Measurements from ENCODE around the gene VAV1.

The VAV1 gene

GRCh38 chr19:6817179-6817578, 44.7 kb downstream of the VAV1 start:
- Histone ChIP-seq H3K9ac (ENCODE audit: low read depth, low read length) (no peak overlapping the region), H3K36me3 (ENCODE audit: insufficient read depth, low read length) (peaks cover 33% of the 10 kb centered on the region), H4K20me1 (ENCODE audit: insufficient read depth, low read length) (peaks cover 13% of the 10 kb centered on the region; the same call in 1 of the 2 replicates), H3K79me2 (ENCODE audit: insufficient read depth, low read length) (peaks cover 59% of the 10 kb centered on the region), H3K27me3 (ENCODE audit: insufficient read depth, low read length, poor library complexity) (no peaks in the 10 kb centered on the region), H3K4me1 (ENCODE audit: insufficient read depth, low read length) (no peaks in the 10 kb centered on the region), H3K4me2 (ENCODE audit: insufficient read depth, low read length) (no peak overlapping the region), H3K27ac (ENCODE audit: low read length) (no peak overlapping the region), H2AFZ (ENCODE audit: low read depth, low read length) (no peak overlapping the region), H3K9me3 (ENCODE audit: insufficient read depth, low read length, severe bottlenecking) (no peaks in the 10 kb centered on the region), H3K4me3 (ENCODE audit: low read depth in 1 of 2, low read length in 2 of 2) (no peak overlapping the region)
- TF ChIP-seq CTCF (IDR thresholded peaks at IDR 0.05; ENCODE audit: borderline replicate concordance, extremely low read depth, low read length, poor library complexity, severe bottlenecking) = no peak
- ATAC-seq (ENCODE audit: insufficient read depth, low read depth) (no peak), DNase-seq (no peak)

DNA sequence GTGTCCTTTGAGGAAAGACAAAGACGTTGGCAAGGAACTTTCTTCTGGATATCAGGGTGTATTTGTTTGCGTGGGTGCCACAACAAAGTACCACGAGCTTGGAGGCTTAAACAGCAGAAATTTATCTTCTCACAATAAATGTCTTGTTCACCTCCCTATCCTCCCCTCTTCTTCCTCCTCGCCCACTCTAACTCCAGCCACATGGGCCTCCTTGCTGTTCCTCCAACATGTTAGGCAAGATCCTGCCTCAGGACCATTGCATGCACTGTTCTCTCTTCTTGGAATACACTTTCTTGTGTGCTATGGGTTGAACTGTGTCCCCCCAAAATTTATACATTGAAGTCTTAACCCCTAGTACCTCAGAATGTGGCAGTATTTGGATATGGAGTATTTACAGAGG, 45.7 kb downstream of the VAV1 start:
- ATAC-seq (ENCODE audit: insufficient read depth, low read depth) = no peak
- TF ChIP-seq EZH2 (IDR thresholded peaks at IDR 0.05; ENCODE audit: borderline replicate concordance, low read depth, low read length, severe bottlenecking) = no peak
- TF ChIP-seq CTCF (IDR thresholded peaks at IDR 0.05; ENCODE audit: borderline replicate concordance, extremely low read depth, low read length, poor library complexity, severe bottlenecking) = no peak
- no peak overlapping the region for H3K4me3 ChIP-seq (ENCODE audit: low read depth in 1 of 2, low read length in 2 of 2)
- no peak overlapping the region for H2AFZ ChIP-seq (ENCODE audit: low read depth, low read length)
- H3K4me2 ChIP-seq (ENCODE audit: insufficient read depth, low read length) = no peak overlapping the region
- DNase-seq = no peak
- peaks cover 50% of the 10 kb centered on the region for H3K79me2 ChIP-seq (ENCODE audit: insufficient read depth, low read length)
- H3K27ac ChIP-seq (ENCODE audit: low read length) = no peak overlapping the region
- H3K9me3 ChIP-seq (ENCODE audit: insufficient read depth, low read length, severe bottlenecking) = no peaks in the 10 kb centered on the region
- peaks cover 13% of the 10 kb centered on the region; the same call in 1 of the 2 replicates for H4K20me1 ChIP-seq (ENCODE audit: insufficient read depth, low read length)
- H3K27me3 ChIP-seq (ENCODE audit: insufficient read depth, low read length, poor library complexity) = no peaks in the 10 kb centered on the region
- H3K4me1 ChIP-seq (ENCODE audit: insufficient read depth, low read length) = no peaks in the 10 kb centered on the region
- no peak overlapping the region for H3K9ac ChIP-seq (ENCODE audit: low read depth, low read length)
- H3K36me3 ChIP-seq (ENCODE audit: insufficient read depth, low read length) = peaks cover 36% of the 10 kb centered on the region

DNA sequence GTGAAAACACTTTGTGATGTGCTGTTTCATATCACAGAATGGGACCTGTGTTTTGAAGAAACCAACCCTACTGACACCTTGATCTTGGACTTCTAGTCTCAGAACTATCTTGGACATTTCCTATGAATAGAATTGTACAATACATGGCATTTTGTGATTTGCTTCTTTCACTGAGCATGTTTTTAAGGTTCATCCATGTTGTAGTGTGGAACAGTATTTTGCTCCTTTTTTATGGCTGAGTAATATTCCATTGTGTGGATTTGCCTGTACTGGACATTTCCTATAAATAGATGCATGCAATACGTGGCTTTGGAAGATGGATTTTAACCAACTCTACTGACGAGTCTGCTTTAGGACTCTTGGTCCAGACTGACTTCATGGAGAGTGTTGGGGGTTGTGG, 46.8 kb downstream of the VAV1 start:
- peaks cover 13% of the 10 kb centered on the region; the same call in 1 of the 2 replicates for H4K20me1 ChIP-seq (ENCODE audit: insufficient read depth, low read length)
- peaks cover 44% of the 10 kb centered on the region for H3K79me2 ChIP-seq (ENCODE audit: insufficient read depth, low read length)
- H3K4me2 ChIP-seq (ENCODE audit: insufficient read depth, low read length) = no peak overlapping the region
- no peak overlapping the region for H3K27ac ChIP-seq (ENCODE audit: low read length)
- no peak overlapping the region for H3K4me3 ChIP-seq (ENCODE audit: low read depth in 1 of 2, low read length in 2 of 2)
- ATAC-seq (ENCODE audit: insufficient read depth, low read depth) (no peak), DNase-seq (no peak)
- no peaks in the 10 kb centered on the region for H3K4me1 ChIP-seq (ENCODE audit: insufficient read depth, low read length)
- no peak overlapping the region for H2AFZ ChIP-seq (ENCODE audit: low read depth, low read length)
- no peaks in the 10 kb centered on the region for H3K9me3 ChIP-seq (ENCODE audit: insufficient read depth, low read length, severe bottlenecking)
- no peak overlapping the region for H3K9ac ChIP-seq (ENCODE audit: low read depth, low read length)
- no peak for TF ChIP-seq EZH2 (IDR thresholded peaks at IDR 0.05; ENCODE audit: borderline replicate concordance, low read depth, low read length, severe bottlenecking)
- TF ChIP-seq CTCF (IDR thresholded peaks at IDR 0.05; ENCODE audit: borderline replicate concordance, extremely low read depth, low read length, poor library complexity, severe bottlenecking) = no peak
- H3K27me3 ChIP-seq (ENCODE audit: insufficient read depth, low read length, poor library complexity) = no peaks in the 10 kb centered on the region
- peaks cover 41% of the 10 kb centered on the region for H3K36me3 ChIP-seq (ENCODE audit: insufficient read depth, low read length)

DNA sequence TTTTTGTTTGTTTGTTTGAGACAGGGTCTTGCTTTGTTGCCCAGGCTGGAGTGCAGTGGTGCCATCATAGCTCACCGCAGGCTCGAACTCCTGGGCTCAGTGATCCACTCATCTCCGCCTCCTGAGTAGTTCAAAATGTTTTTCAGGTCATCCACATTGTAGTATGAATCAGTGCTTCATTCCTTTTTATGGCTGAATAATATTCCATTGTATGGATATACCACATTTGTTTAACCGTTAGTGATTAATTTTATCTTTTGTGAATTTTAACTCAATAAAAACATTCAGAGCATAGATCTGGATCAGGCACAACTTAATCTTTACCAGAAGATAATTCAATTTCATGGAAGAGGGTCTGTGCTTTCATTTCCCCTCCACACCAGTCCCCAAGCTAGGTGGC, 47.7 kb downstream of the VAV1 start:
- Histone ChIP-seq H3K4me3 (ENCODE audit: low read depth in 1 of 2, low read length in 2 of 2) (no peak overlapping the region), H2AFZ (ENCODE audit: low read depth, low read length) (no peak overlapping the region), H3K4me1 (ENCODE audit: insufficient read depth, low read length) (no peaks in the 10 kb centered on the region), H3K4me2 (ENCODE audit: insufficient read depth, low read length) (no peak overlapping the region), H3K79me2 (ENCODE audit: insufficient read depth, low read length) (peaks cover 39% of the 10 kb centered on the region), H3K9me3 (ENCODE audit: insufficient read depth, low read length, severe bottlenecking) (no peaks in the 10 kb centered on the region), H3K27me3 (ENCODE audit: insufficient read depth, low read length, poor library complexity) (no peaks in the 10 kb centered on the region), H3K27ac (ENCODE audit: low read length) (no peak overlapping the region), H3K36me3 (ENCODE audit: insufficient read depth, low read length) (peaks cover 48% of the 10 kb centered on the region), H4K20me1 (ENCODE audit: insufficient read depth, low read length) (peaks cover 11% of the 10 kb centered on the region; the same call in 1 of the 2 replicates), H3K9ac (ENCODE audit: low read depth, low read length) (no peak overlapping the region)
- TF ChIP-seq CTCF (IDR thresholded peaks at IDR 0.05; ENCODE audit: borderline replicate concordance, extremely low read depth, low read length, poor library complexity, severe bottlenecking) = no peak
- TF ChIP-seq EZH2 (IDR thresholded peaks at IDR 0.05; ENCODE audit: borderline replicate concordance, low read depth, low read length, severe bottlenecking) = no peak
- ATAC-seq (ENCODE audit: insufficient read depth, low read depth) = no peak
- DNase-seq = no peak

Data from DND-41 (cell line).